GM04504 (cell line): ENCODE data around the gene LYZL6.
"Not testable (repeated sequence)": the region's sequence is repeated elsewhere in the genome, so short reads cannot be mapped to it uniquely, and the experiment has no call there.

Experiments
- DNase-seq: peaks from one replicate; pipeline ENCODE4 v3.0.0-alpha.2; 2012; ENCODE audit warnings: low read depth

LYZL6 gene

DNA sequence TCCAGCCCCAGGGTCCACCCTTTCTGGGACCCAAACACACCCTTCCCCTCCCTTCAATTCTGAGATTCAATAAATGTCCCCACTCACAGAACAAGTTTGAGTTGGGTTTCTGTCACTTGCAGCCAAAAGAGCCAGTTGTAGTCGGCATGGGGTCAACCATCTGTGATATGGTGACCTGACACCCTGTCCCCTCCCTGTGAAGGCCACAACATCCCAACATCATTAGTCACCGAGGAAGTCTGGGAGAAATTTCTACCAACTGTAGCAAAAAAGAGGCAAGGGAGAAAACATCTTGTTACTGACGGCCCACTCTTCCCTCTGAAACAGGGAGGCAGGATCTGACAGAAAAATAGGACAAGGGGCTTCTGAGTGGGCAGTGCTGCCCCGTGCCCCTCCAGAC lies 638 bp upstream of the LYZL6 start:
- no peak for DNase-seq

DNA sequence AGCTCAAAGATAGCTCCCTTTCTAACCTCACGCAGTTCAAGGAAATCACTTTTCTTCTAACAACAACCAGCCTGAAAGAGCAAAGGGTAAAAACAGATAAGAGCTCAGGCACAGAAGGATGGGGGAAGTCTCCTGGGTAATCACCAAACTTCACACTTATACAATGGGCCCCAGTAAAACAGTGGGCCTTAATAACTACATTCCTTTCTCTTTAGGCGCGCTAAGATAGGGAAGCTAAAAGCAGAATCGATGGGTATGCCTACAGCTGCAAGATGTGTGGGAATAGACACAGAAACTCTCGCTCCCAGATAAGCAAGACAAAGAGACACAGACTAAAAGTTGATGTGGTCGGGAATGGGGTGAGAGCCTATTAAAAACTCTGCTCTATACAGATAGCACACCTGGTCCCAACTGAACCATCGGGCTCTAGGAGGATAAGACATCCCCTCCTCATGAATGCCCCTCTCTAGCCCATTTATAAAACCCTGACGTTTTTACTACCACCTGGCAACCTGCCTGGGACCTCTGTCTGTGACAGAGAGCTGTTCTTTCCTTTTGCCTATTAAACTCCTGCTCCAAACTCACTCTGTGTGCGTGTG lies 826 bp downstream of the LYZL6 start:
- no peak for DNase-seq

DNA sequence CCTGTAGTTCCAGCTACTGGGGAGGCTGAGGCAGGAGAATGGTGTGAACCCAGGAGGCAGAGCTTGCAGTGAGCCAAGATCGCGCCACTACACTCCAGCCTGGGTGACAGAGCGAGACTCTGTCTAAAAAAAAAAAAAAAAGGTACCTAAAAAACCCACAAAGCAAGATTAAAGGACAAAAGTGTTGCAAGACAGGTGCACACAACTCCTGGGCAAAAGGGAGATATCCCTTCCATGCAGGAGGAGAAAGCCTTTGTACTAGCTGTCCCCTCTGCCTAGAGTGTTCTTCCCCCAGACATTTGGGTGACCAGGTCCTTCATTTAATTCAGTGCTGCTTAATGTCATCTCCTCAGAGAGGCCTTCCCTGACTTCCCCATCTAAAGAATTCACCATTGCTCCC lies 5.0 kb downstream of the LYZL6 start:
- not testable (repeated sequence) for DNase-seq

DNA sequence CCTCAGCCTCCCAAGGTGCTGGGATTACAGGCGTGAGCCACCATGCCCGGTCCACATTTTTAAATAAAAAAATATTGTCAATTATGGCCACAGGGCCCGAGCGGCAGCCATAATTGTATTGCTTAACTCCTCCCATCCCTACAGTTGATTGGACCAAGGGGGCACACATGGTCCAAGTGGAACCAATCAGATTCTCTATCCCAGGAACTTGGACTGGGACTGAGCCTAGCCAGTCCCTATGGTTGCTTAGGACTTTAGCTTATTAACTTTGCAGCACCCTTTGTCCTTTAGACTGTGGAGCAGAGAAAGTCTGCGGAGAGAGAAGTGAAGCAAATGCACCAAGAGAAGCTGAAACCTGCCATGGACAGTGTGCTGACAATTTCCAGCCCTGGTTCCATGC lies 7.5 kb downstream of the LYZL6 start:
- no peak for DNase-seq

DNA sequence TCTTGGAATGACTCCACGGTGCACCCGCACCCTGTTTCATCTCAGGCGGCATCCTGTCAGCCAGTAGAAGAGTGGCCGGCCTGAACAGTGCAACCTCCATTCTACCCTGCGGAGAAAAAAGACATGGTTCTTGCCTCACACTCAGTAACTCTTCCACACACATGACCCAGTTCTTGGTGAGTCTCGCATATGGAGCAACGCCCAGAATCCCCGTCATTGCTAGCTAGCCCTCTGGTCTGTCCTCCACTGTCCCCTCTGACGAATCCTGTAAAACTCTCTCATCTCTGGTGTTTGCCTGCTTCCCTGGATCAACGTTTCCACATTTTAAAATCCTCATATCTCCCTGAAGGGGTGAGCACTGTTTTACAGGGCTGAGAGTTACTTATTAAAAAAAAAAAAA lies 8.8 kb downstream of the LYZL6 start:
- no peak for DNase-seq

DNA sequence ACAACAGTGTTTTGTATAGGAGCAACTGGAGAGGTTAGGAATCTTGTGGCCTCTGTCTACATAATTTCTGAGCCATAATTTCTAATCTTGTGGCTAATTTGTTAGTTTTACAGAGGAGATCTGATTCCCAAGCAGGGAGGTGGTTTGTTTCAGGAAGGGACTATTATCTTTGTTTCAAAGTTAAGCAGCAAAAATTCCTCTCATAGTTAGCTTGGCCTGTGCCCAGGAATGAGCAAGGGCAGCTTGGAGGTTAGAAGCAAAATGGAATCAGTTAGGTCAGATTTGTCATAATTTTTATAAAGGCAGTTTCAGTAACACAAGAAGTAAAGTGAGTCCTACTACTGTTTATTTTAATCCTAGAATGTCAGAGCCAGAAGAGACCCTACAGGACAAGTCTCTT lies 10.9 kb downstream of the LYZL6 start:
- no peak for DNase-seq

DNA sequence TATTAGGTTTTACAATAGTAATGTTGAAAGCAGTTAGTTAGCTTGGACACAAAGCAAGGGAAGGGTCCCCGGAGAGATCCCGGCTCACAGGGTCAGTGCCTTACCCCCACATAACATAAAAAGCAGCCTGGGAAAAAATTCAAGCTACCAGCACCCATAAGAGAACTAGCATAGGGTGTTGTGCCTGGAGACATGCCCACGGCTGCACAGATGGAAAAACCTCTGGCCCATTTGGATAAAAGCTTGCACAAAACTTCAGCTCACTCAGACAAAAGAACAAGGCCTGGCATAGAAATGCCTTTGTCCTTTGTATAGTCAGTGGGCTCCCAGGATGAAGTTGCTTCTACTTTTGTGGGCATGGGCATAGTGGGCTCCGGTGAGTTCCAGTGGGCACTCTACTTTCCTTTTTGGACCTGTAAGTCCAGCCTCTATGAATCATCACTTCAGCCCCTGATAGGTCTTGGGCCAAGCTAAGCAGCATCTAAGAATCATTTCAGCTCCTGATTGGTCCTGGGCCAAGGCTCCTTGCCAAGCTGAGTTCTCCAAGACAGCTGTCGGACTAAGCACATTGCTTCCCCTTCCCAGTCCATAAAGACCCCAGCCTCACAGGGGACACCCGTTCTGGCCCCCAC lies 11.6 kb downstream of the LYZL6 start:
- no peak for DNase-seq

DNA sequence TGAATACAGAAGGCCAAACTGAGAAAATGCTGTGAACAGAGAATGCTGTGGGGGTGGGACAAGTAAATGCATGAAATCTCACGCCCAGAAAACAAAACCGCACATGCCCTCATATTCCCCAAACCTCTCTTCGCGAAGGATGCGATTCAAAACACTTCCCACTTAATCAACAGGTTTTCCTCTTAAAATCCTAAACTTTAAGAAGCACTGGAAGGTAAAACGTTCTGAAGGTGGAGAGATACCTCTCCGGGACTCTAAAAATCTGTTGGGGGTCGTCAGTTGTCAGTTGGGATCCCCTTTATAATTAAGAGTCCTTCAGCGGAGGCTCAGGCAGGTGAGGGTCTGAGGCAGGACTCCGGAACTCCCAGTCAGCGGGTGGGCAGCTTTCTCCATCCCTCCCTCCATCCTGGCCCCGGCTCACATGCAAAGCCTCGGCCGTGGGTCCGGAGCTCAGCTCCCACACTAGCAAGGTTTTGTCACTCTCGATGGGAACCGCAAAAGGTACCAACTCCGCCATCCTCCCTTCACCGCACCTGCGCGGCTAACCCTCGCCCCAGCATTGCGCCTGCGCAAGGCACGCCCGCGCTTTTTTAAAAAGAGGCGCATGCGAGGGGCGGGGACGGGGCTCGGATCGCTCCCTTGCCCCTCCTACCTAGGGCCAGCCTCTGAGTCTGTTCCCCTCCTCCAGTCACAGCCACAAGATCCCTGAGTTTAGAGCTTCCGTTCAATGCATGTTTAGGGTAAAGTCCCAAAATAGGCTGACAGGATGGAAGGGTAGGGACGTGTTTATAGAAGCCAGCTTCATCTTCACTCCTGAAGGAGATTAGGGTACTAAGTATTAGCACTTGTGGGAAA lies 13.1 kb downstream of the LYZL6 start, which contains the start of gene RDM1:
Gene RDM1 (minus strand): TSS at position 563 of the 855 bp plus-strand sequence. CDS start 46 bp downstream, at position 517.
- no peak for DNase-seq

DNA sequence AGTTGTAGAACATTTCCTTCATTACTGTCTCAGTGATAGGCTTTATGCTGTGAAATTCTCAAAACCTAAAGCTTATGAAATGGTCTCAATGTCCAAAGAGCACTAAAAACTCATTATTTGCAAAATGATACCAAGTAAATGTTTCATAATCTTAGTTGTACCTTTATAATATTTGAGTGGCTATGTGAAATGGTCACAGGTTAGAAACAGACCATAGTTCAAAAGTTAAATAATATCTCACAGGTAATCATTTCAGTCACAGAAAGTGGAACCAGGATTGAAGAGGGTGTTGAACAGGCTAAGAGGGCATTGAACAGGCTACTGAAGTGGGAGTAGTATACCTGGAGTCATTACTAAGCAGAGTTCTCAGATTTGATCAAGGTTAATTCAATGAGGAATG lies 15.8 kb downstream of the LYZL6 start:
- no peak for DNase-seq

DNA sequence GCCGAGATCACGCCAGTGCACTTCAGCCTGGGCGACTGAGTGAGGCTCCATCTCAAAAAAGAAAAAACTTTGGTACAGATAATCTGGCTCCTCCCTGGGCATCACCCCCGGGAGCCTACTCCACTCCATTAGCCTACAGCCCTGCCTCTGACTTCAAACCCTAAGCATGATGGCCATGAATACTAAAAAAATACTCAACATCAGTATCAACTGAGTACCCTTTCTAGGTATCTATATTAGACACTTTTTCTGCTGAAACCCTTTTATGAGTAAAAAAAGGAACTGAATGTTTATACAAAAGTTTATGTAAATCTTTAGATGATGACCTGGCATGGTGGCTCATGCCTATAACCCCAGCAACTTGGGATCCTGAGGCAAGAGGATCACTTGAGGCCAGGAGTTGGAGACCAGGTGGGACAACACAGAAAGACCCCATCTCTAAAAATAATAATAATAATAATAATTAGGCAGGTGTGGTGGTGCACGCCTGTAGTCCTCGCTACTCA lies 19.9 kb downstream of the LYZL6 start:
- no peak for DNase-seq

DNA sequence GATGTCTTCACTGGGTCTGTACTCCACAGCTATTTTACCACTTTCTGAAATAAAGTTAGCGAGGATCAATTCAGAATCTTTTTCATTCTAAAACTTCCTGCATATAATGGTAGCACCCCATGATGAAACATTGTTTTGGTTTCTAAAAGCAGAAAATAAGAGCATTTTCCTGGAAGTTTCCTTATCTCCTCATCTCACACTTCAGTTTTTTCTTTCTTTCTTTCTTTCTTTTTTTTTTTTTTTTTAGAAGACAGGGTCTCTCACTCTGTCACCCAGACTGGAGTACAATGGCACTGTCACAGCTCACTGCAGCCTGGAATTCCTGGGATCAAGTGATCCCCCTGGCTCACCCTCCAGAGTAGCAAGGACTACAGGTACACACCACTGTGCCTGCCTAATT lies 23.3 kb downstream of the LYZL6 start:
- no peak for DNase-seq

DNA sequence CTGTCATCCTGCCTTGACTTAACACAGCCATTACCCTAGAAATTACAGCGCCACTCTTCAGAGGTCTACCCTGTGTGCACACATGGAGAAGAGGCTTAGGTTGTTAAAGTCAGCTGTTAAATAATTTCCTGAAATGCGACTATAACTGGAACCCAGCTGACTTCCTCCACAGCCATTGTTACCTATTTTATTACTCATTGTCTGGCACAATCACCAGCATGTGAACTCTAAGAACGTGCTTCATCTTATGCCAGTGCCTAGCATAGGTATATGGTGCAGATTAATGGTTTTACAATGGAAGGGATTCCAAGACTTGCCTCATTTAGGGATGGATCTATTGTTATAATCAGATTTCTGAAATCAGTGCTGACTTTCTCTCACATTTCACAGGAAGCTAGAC lies 24.8 kb downstream of the LYZL6 start:
- DNase-seq = no peak

DNA sequence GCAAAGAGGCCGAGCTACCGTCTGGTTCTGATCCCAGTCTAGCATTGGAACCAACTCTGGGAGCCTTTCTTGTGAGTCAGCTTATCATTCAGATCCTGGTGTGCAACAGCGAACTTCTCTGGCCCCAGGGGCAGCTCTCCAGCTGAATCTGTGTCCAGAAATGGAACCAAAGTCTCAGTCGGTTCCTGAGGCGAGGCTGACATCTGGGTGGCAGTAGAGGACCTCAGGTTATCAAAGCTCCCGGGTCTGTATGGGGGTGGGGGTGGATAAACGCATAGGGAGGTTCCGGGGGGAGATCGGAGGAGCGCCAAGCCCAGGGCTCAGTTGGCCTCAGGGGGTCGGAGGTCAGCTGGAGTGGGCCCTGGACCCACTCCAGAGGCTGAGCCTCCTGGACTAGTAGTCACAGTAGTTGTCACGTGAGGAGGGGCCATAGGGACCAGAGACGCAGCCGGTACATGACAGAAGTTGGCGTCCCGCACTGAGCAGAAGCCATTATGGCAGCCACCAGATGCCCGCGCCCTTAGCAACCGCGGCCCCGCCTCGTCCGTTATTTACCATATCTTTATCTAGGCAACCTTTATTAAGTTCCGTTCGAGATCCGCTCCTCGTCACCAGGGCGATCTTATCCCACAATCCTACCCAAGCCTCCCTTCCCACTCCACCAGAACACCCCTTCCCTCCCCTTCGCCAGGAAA lies 25.8 kb downstream of the LYZL6 start:
- no peak for DNase-seq

DNA sequence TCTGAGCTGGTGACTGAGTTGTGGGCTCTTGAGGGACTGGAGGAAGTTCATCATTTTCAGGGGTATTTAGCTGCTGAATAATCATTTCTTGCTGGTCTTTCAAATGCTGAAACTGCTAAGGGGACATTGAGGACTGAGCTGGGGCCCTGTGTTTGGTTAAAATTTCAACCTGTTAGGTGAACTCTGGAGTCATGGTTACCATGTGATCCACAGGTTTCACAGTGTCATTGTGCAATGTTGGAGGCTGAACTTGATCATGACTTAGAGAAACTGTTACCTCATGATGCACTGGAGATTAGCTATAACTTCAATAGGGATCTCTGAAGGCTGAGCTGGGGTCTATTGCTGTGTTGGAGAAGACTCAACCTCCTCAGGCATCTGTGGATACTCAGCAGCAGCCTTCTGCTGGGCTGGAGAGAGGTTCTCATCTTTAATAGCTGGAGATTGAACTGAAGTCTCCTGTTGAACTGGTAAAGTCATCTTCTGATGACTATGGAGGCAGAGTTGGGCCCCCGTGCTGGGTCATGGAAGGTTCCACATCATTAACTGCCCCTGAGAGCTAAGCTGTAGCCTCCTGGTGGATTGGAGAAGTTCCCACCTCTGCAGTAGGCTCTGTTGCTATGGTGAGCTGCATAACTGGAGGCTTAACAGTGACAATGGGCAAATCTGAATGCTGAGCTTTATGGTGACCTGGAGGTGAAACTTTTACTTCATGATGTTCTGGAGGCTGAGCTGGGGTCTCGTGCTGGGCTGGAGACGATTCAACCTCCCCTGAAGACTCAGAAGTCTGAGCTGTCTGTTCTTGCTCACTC lies 28.2 kb downstream of the LYZL6 start:
- no peak for DNase-seq

DNA sequence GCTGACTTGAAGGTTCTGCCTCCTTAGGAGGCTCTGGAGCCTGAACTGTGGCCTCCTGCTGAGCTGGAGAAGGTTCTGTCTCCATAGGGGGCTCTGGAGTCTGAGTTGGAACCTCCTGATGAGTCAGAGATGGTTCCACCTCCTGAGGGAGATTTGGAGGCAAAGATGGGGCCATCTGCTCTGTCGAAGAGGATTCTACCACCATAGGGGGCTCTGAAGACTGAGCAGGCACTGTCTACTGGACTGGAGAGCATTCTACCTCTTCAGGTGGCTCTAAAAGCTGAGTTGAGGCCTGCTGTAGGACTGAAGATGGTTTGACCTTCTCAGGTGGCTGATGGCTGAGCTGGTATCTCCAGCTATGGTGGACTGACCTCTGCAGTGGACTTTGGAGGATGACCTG lies 29.2 kb downstream of the LYZL6 start:
- no peak for DNase-seq

DNA sequence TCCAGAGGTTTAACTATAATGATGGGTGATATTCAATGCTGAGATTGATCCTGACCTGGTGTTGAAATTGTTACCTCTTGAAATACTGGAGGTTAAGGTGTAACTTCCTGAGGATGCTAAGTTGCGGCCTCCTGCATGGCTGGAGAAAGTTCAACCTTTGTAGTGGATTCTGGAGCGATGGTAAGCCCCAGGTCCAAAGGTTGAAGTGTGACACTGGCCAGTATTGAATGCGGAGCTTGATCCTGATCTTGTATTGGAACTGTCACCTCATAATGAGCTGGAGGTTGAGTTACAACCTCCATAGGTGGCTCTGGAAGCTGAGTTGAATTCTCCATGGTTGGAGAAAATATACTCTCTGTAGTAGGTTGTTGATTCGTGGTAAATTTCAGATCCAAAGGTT lies 29.9 kb downstream of the LYZL6 start:
- DNase-seq = no peak

DNA sequence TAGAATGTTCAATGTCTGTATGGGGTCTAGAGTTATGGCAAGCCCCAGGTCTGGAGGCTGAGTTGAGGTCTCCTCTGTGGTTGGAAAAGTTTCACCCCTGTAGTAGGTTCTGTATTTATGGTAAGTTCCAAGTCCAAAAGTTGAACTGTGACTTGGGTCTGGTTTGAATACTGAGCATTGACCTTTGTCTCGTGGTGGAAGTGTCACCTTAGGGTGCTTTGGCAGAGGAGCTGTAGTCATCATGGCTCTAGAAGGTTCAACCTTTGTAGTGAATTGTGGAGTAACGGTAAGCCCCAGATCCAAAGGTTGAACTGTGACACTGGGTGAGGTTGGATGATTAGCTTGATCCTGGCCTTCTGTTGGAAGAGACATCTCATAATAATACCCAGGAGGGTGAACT lies 30.6 kb downstream of the LYZL6 start:
- no peak for DNase-seq

DNA sequence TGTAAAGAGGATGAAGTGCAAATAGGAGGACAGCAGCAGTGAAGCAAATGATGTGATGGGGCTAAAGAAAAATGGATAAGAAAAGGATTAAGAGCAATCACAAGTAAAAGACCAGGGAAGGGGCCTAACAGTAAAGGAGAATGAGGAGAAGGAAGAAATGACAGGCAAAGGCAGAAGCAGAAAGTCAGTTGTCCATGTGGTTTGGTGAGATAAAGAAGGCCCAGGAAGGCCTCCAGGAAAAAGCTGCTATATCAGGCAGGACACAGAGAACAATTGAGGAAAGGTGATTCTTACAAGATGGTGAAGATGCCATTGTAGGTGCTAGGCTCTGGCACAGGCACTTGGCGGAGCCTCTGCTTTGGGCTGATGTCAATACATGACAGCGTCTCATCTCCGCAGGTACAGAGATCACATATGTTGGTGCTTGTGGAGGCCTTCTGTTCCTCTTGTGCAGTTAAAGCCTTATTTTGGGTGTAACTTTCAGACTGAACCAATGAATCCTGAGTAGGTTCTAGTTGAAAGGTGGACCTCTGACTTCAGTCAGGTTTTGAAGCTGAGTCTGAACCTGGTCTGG lies 31.1 kb downstream of the LYZL6 start:
- DNase-seq = no peak

DNA sequence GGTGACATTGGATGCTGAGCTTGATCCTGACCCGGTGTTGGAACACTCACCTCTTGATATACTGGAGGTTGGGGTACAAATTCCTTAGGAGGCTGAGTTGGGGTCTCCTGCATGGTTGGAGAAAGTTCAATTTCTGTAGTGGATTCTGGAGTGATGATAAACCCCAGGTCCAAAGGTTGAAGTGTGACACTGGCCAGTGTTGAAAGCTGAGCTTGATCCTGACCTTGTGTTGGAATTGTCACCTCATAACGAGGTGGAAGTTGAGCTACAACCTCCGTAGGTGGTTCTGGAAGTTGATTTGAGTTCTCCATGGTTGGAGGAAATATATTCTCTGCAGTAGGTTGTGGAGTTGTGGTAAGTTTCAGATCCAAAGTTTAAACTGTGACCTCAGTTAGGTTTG lies 34.1 kb downstream of the LYZL6 start:
- no peak for DNase-seq

DNA sequence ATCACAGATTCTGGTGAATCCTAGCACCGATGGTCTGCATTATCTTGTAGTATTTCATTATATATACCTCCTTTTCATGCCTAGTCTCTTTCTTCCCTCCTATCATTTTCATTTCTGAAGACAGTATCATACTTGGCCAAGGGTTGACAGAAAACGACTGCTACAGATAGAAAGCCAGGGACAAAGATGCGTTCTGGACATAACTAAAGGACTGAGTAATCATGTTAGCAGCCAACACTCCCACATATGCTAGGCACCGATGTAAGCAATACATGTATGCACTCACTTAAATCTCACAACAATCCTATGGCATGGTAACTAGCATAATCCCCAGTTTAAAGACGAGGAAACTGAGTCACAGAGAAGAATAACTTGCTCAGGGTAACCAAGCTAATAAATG lies 35.8 kb downstream of the LYZL6 start:
- DNase-seq = no peak

DNA sequence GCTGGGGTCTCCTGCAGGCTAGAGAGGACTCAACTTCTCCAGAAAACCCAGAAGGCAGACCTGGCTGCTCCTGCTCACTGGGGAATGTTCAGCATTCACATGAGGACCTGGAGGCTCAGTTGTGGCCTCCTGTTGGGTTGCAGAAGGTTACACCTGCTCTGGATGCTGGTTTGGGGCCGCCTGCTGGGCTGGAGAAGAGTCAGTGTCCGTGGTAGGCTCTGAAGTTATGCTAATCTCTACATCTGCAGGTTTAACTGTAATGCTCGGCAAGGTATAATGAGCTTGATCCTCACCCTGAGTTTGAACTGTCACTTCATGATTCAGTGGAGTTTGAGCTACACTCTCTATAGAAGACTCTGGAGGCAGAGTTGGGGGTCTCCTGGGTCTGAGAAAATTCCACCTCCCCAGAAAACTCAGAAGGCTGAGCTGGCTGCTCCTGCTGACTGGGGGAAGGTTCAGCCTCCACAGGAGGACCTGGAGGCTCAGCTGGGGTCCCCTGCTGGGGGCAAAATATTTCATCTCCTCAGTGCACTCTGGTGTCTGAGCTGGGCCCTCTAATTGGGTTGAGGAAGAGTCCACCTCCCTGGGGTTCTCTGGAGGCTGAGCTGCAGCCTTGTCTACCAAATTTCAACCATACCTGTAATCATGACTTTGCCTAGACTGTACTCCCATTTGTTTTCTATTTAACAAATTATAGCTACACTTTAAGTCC lies 36.4 kb downstream of the LYZL6 start:
- no peak for DNase-seq
